ENCODE data around the gene ARAP1.

DNA sequence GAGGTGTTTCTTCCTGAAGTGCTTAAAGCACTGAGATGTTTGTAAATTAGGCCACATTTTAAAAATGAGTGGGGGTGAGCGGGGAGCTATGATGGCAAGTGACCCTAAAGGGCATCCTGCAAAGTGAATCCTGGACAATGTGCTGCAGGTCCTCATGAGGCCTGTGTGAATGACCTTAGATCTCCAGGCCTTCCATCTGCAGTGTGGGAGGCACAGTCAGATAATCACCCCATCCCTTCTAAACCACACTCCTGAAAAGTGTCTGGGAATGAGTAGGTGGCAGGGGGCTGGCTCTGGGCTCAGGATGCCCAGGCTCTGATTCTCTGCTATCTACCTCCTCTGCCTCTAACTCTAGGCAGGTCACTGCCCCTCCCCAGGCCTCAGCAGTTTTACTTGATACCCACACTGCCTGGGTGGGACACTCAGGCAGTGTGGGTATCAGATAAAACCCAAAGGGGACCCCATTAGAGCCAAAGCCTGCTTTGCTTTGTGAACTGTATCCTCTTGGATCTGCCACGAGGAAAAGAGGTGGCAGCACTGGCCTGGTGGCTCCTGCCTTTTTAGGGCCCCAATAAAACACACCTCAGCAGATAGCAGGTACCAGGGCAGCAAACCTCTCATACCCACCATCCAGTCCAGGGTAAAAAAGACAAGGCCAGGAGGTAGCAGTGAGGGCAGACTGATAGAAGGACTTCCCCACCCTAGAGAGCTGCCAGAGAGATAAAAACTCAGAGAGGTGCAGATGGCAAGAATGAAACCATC lies 31.1 kb upstream of the ARAP1 start:
- TF ChIP-seq POLR2A (IDR thresholded peaks at IDR 0.05): no peak
- TF ChIP-seq, protein P1, sequence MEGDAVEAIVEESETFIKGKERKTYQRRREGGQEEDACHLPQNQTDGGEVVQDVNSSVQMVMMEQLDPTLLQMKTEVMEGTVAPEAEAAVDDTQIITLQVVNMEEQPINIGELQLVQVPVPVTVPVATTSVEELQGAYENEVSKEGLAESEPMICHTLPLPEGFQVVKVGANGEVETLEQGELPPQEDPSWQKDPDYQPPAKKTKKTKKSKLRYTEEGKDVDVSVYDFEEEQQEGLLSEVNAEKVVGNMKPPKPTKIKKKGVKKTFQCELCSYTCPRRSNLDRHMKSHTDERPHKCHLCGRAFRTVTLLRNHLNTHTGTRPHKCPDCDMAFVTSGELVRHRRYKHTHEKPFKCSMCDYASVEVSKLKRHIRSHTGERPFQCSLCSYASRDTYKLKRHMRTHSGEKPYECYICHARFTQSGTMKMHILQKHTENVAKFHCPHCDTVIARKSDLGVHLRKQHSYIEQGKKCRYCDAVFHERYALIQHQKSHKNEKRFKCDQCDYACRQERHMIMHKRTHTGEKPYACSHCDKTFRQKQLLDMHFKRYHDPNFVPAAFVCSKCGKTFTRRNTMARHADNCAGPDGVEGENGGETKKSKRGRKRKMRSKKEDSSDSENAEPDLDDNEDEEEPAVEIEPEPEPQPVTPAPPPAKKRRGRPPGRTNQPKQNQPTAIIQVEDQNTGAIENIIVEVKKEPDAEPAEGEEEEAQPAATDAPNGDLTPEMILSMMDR (IDR thresholded peaks at IDR 0.05 in 4 of 5, conservative IDR thresholded peaks at IDR 0.05 in 1 of 5): no peak

Measured in gastrocnemius medialis (tissue), 4 donors.